ENCODE data around the gene ANKIB1.

GRCh38 chr7:92306153-92306552 is 60.4 kb downstream of the ANKIB1 start:
- TF ChIP-seq CTCF (conservative IDR thresholded peaks at IDR 0.05; ENCODE audit: low read length): no peak
- no peak for TF ChIP-seq EZH2phosphoT487 (IDR thresholded peaks at IDR 0.05; ENCODE audit: borderline replicate concordance, low read depth, low read length)

Data from OCI-LY7 (cell line).